Lung (tissue), 16 donors: ENCODE results near the gene ZNRD2. TPM values are rescaled to one million over a fixed set of nuclear protein-coding genes. Genes with fewer than 3 reads are reported as not detected.
"Not testable (repeated sequence)": the region's sequence is repeated elsewhere in the genome, so short reads cannot be mapped to it uniquely, and the experiment has no call there.

Experiments
- ATAC-seq: fragments of 200-7000 bp; cut with Tn5 transposase; one replicate; pipeline ENCODE4 v1.9.1; 2020; ENCODE audit warnings: moderate number of reproducible peaks; ENCODE audit not compliant: insufficient read depth, low FRiP score
- DNase-seq, 3 donors: peaks; one replicate each; pipeline ENCODE4 v3.0.0-alpha.2; 2013 to 2017
- H3K27ac ChIP-seq, 2 donors: one replicate each; pipeline ENCODE4 v1.5.1; 2013; ENCODE audit warnings: mild to moderate bottlenecking in 2 of 2, moderate library complexity in 2 of 2, control low read depth in 1 of 2, inconsistent platforms in 1 of 2, low read depth in 1 of 2, low read length in 1 of 2
- H3K27me3 ChIP-seq, 3 donors: one replicate each; pipeline ENCODE4 v1.5.1; 2013; ENCODE audit warnings: low read length in 2 of 3; ENCODE audit not compliant: control insufficient read depth in 3 of 3, insufficient read depth in 3 of 3
- H3K36me3 ChIP-seq, 4 donors: one replicate each; pipeline ENCODE4 v1.5.1; 2013; ENCODE audit warnings: low read length in 4 of 4, mild to moderate bottlenecking in 1 of 4, moderate library complexity in 1 of 4; ENCODE audit not compliant: control insufficient read depth in 4 of 4, insufficient read depth in 4 of 4
- H3K4me1 ChIP-seq, 5 donors: one replicate each; pipeline ENCODE4 v1.5.1; 2013; ENCODE audit warnings: low read length in 5 of 5, mild to moderate bottlenecking in 2 of 5, moderate library complexity in 1 of 5; ENCODE audit not compliant: control insufficient read depth in 5 of 5, insufficient read depth in 5 of 5
- H3K4me3 ChIP-seq: one replicate; pipeline ENCODE4 v1.5.1; 2013; ENCODE audit warnings: mild to moderate bottlenecking, control low read depth, moderate library complexity
- H3K9ac ChIP-seq, 2 donors: one replicate each; pipeline ENCODE4 v1.5.1; 2013; ENCODE audit warnings: low read length in 2 of 2, control low read depth in 1 of 2; ENCODE audit not compliant: insufficient read depth in 1 of 2
- H3K9me3 ChIP-seq, 4 donors: one replicate each; pipeline ENCODE4 v1.5.1; 2013; ENCODE audit warnings: low read length in 3 of 4, mild to moderate bottlenecking in 1 of 4, moderate library complexity in 1 of 4; ENCODE audit not compliant: control insufficient read depth in 4 of 4, insufficient read depth in 3 of 4
- CTCF ChIP-seq: IDR thresholded peaks from 2 replicates; pipeline ENCODE4 v1.5.1; 2012; ENCODE audit warnings: mild to moderate bottlenecking; ENCODE audit errors: control extremely low read depth, extremely low read depth
- WGBS, 2 donors: extraction: QIAGEN DNeasy Blood & Tissue Kit; methylation state at CpG; one replicate each; pipeline ENCODE4 v1.1.7; 2013; 5-methylcytosine and 5-hydroxymethylcytosine counted together
- long read RNA-seq, 5 donors: transcript quantifications; one replicate each; lab custom pipeline, GENCODE V29; 2026
- polyA plus RNA-seq, 2 donors: library from polyadenylated mRNA; stranded (reverse); fragments of 200-250 nt; gene quantifications; one replicate each; pipeline ENCODE4 v1.2.1, GENCODE V29; 2013
- total RNA-seq, 2 donors: library from RNA; depleted of rRNA in 1 of 2; stranded (reverse); fragments of >200 nt in 1 of 2; gene quantifications; one replicate each; pipeline ENCODE4 v1.2.1, GENCODE V29; 2014 to 2021
- donor health status: control.
- donor health status: control.
- donor health status: Bipolar disorder and iron deficiency.
- donor health status: healthy.
- donor health status: DM: yes; HTN: yes; CAD: no.

The ZNRD2 gene
- total RNA-seq (10 to 100 TPM; 22.0 to 35.9 TPM), polyA plus RNA-seq (10 to 100 TPM; 65.6 to 81.5 TPM)
- long read RNA-seq, donor 1, transcript SSSCA1-206 (3 exons, 879 nt) = minor isoform, 7 of 26 reads
- long read RNA-seq, donor 1, transcript SSSCA1-201 (4 exons, 698 nt) = major isoform, 17 of 26 reads
- long read RNA-seq, donor 1, partial matches to known transcripts = 0 of 26 reads
- long read RNA-seq, donor 1, other reads (novel, unspliced or antisense) = 0 of 26 reads
- long read RNA-seq, donor 2, transcript SSSCA1-201 (4 exons, 698 nt) = major isoform, 17 of 18 reads
- long read RNA-seq, donor 2, partial matches to known transcripts = 0 of 18 reads
- long read RNA-seq, donor 2, other reads (novel, unspliced or antisense) = 0 of 18 reads
- long read RNA-seq, donor 3, transcript SSSCA1-201 (4 exons, 698 nt) = major isoform, 12 of 22 reads
- long read RNA-seq, donor 3, transcript SSSCA1-206 (3 exons, 879 nt) = minor isoform, 7 of 22 reads
- long read RNA-seq, donor 3, partial matches to known transcripts = 0 of 22 reads
- long read RNA-seq, donor 3, other reads (novel, unspliced or antisense) = 0 of 22 reads
- long read RNA-seq, donor 4, transcript SSSCA1-201 (4 exons, 698 nt) = major isoform, 9 of 14 reads
- long read RNA-seq, donor 4, partial matches to known transcripts = 0 of 14 reads
- long read RNA-seq, donor 4, other reads (novel, unspliced or antisense) = 0 of 14 reads
- long read RNA-seq, donor 5, transcript SSSCA1-201 (4 exons, 698 nt) = major isoform, 16 of 34 reads
- long read RNA-seq, donor 5, transcript SSSCA1-206 (3 exons, 879 nt) = minor isoform, 9 of 34 reads
- long read RNA-seq, donor 5, partial matches to known transcripts = 6 of 34 reads
- long read RNA-seq, donor 5, other reads (novel, unspliced or antisense) = 0 of 34 reads

DNA sequence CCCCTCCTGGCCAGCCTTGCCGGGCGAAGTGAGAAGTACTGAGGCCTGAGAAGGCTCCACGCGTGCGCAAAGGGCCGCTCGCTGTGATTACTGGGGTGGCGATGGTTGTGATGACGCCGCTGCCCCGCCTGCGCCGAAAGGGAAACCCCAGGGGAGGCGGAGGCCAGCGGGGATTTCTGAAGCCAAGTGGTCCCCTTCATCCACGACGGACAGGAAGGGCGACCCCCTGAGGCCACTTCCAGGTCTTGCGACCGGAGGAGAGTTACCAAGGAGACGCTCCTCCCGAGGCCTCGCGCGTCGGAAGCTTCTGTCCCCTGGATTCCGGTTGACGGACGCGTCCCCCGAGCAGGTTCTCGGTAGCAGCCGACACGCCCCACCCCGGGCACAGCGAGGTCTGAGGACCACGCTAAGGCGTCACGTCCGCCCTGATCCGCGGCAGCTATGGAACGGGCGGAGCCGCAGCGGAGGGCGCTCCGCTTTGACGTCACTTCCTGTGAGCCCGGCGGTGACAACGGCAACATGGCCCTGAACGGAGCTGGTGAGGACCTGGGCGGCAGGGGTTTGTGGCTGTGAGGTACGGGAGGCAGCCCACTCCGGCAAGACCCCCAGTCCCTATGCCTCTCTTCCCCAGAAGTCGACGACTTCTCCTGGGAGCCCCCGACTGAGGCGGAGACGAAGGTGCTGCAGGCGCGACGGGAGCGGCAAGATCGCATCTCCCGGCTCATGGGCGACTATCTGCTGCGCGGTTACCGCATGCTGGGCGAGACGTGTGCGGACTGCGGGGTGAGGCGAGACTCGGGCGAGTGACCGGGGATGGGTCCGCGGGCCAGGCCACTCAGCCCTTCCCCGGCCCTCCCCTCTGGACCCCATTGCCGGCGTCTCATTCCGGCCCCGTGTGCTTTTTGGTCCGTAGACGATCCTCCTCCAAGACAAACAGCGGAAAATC, at the start of gene ZNRD2:
ZNRD2 (plus strand) TSS at position 505 of the 946 bp plus-strand sequence; CDS start at position 520, 15 bp downstream.
- no peaks in the 10 kb centered on the region for H3K27me3 ChIP-seq
- H3K9ac ChIP-seq = peak within 1 kb of the TSS; percentile 34 to 88
- ATAC-seq (peak; percentile 82), DNase-seq (peak; percentile 98 to 99 (median 99))
- no peaks in the 10 kb centered on the region for H3K9me3 ChIP-seq
- WGBS, 2 donors = 0% methylated on average over 89 of the region's 89 CpGs
- peak within 1 kb of the TSS; percentile 88 to 95 for H3K27ac ChIP-seq
- H3K4me1 ChIP-seq = peaks cover 5 to 46% (median 24%) of the 10 kb centered on the region in 5 donors
- peaks cover 0 to 9% (median 4%) of the 10 kb centered on the region in 4 donors for H3K36me3 ChIP-seq
- peak within 1 kb of the TSS; percentile 70 for H3K4me3 ChIP-seq
- no peak for TF ChIP-seq CTCF

- not testable (repeated sequence) for H3K9me3 ChIP-seq, ATAC-seq, H3K4me3 ChIP-seq, H3K27ac ChIP-seq, H3K27me3 ChIP-seq, H3K9ac ChIP-seq, H3K36me3 ChIP-seq
- peak in 1 of 3 donors; percentile 31 for DNase-seq
- 71 to 80% methylated on average over 20 of the region's 20 CpGs for WGBS, 2 donors
- peaks cover 5 to 20% (median 10%) of the 10 kb centered on the region in 5 donors for H3K4me1 ChIP-seq
These were observed 48.3 kb upstream of the ZNRD2 start for GRCh38 chr11:65521777-65522521.

- ATAC-seq, H3K4me3 ChIP-seq, H3K9me3 ChIP-seq, H3K36me3 ChIP-seq, H3K27ac ChIP-seq, H3K27me3 ChIP-seq, H3K9ac ChIP-seq: not testable (repeated sequence)
- H3K4me1 ChIP-seq = peaks cover 5 to 20% (median 10%) of the 10 kb centered on the region in 5 donors
- WGBS, 2 donors = 36 to 59% methylated on average over 18 of the region's 18 CpGs
- peak in 1 of 3 donors; percentile 29 for DNase-seq
These were observed 47.3 kb upstream of the ZNRD2 start for GRCh38 chr11:65522718-65523630.

DNA sequence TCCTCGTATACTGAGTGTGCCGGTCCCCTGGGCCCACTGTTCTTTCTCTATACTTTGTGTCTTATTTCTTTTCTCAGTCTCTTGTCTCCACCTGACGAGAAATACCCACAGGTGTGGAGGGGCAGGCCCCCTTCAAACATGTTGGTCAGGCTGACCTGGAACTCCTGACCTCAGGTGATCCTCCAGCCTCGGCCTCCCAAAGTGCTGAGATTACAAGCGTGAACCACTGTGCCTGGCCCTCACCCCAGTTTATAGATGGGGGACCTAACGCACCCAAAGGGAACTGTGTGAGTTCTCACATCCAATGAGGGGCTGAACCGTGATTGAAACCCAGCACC, 46.7 kb upstream of the ZNRD2 start:
- H3K4me1 ChIP-seq = peaks cover 5 to 20% (median 10%) of the 10 kb centered on the region in 5 donors
- not testable (repeated sequence) for H3K9ac ChIP-seq, H3K9me3 ChIP-seq, H3K36me3 ChIP-seq, ATAC-seq, H3K27ac ChIP-seq, DNase-seq, H3K4me3 ChIP-seq, H3K27me3 ChIP-seq
- WGBS, 2 donors = 71 to 85% methylated on average over 7 of the region's 7 CpGs
